ENCODE data around the gene TMTC2.

The TMTC2 gene

GRCh38 chr12:83039413-83039812, 352.7 kb downstream of the TMTC2 start:
- no peak for DNase-seq

- no peak for DNase-seq
Measured at GRCh38 chr12:83040339-83040738, 353.6 kb downstream of the TMTC2 start.

- no peak for DNase-seq
Measured at GRCh38 chr12:83040991-83041390, 354.3 kb downstream of the TMTC2 start.

- DNase-seq, result no peak
Measured at GRCh38 chr12:83042441-83043200, 355.9 kb downstream of the TMTC2 start.

- no peak for DNase-seq
Measured at GRCh38 chr12:83044736-83045135, 358.0 kb downstream of the TMTC2 start.

GRCh38 chr12:83046019-83046418, 359.3 kb downstream of the TMTC2 start:
- no peak for DNase-seq

GRCh38 chr12:83049306-83049705, 362.6 kb downstream of the TMTC2 start:
- no peak for DNase-seq

GRCh38 chr12:83052890-83053541, 366.3 kb downstream of the TMTC2 start:
- no peak for DNase-seq

- no peak for DNase-seq
Measured at GRCh38 chr12:83057436-83057835, 370.7 kb downstream of the TMTC2 start.

- no peak for DNase-seq
Measured at GRCh38 chr12:83059107-83059506, 372.4 kb downstream of the TMTC2 start.

- DNase-seq, result no peak
Measured at GRCh38 chr12:83065562-83065961, 378.9 kb downstream of the TMTC2 start.

GRCh38 chr12:83067981-83068380, 381.3 kb downstream of the TMTC2 start:
- no peak for DNase-seq

- no peak for DNase-seq
Measured at GRCh38 chr12:83074358-83074894, 387.7 kb downstream of the TMTC2 start.

- no peak for DNase-seq
Measured at GRCh38 chr12:83075471-83075870, 388.8 kb downstream of the TMTC2 start.

GRCh38 chr12:83077041-83077440, 390.3 kb downstream of the TMTC2 start:
- DNase-seq, result no peak

GRCh38 chr12:83082690-83083276, 396.1 kb downstream of the TMTC2 start:
- DNase-seq, result no peak

GRCh38 chr12:83083616-83084015, 396.9 kb downstream of the TMTC2 start:
- DNase-seq, result no peak

- no peak for DNase-seq
Measured at GRCh38 chr12:83084516-83085234, 398.0 kb downstream of the TMTC2 start.

GRCh38 chr12:83086023-83086422, 399.3 kb downstream of the TMTC2 start:
- DNase-seq, result no peak

GRCh38 chr12:83089575-83089974, 402.9 kb downstream of the TMTC2 start:
- no peak for DNase-seq

GRCh38 chr12:83092129-83092528, 405.4 kb downstream of the TMTC2 start:
- DNase-seq, result no peak

GRCh38 chr12:83092606-83093005, 405.9 kb downstream of the TMTC2 start:
- no peak for DNase-seq

GRCh38 chr12:83093426-83093825, 406.7 kb downstream of the TMTC2 start:
- no peak for DNase-seq

All from MV-4-11 (cell line).